HFFc6 (cell line): ENCODE data around the gene USP14. TPM values are rescaled to one million over a fixed set of nuclear protein-coding genes. Genes with fewer than 3 reads are reported as not detected.

Source experiments
- DNase-seq: peaks from one replicate; pipeline ENCODE4 v3.0.0-alpha.2; 2018
- H3K27ac Mint-ChIP-seq: 2 replicates; pipeline ENCODE4 v1.8.0; 2020; ENCODE audit warnings: mild to moderate bottlenecking, mixed read lengths
- H3K27me3 Mint-ChIP-seq: 2 replicates; pipeline ENCODE4 v1.8.0; 2021; ENCODE audit warnings: mild to moderate bottlenecking, moderate library complexity, mixed read lengths; ENCODE audit not compliant: insufficient read depth
- H3K36me3 Mint-ChIP-seq: 2 replicates; pipeline ENCODE4 v1.8.0; 2021; ENCODE audit warnings: low read depth, mixed read lengths
- H3K4me1 Mint-ChIP-seq: 2 replicates; pipeline ENCODE4 v1.8.0; 2020; ENCODE audit warnings: low read depth, mixed read lengths
- H3K4me3 Mint-ChIP-seq: 2 replicates; pipeline ENCODE4 v1.8.0; 2020; ENCODE audit warnings: mild to moderate bottlenecking, moderate library complexity, mixed read lengths
- H3K9me3 Mint-ChIP-seq: 2 replicates; pipeline ENCODE4 v1.8.0; 2020; ENCODE audit warnings: mild to moderate bottlenecking, mixed read lengths
- CTCF ChIP-seq: fragments of 200-600 bp; sonication (generic); IDR thresholded peaks from 2 replicates; pipeline ENCODE4 v1.5.0; 2021; ENCODE audit warnings: antibody characterized with exemption, mild to moderate bottlenecking
- total RNA-seq, 6 experiments: library from RNA; stranded (reverse); fragmentation: NEBNext Ultra II Directional; extraction: Animal tissue kit (Norgen Biotek cat#: 25700); gene quantifications; 2 replicates in 1 of 6; 3 replicates in 5 of 6; pipeline ENCODE4 v1.2.3, GENCODE V29; 2021

USP14 gene
- total RNA-seq, 6 experiments from 2014 or later: 92.0 to 114 (median 101) TPM

GRCh38 chr18:210075-210474 is 51.7 kb downstream of the USP14 start:
- no peak for DNase-seq
- H3K27ac Mint-ChIP-seq: no peak overlapping the region
- TF ChIP-seq CTCF: no peak
- H3K4me1 Mint-ChIP-seq: peaks cover 9% of the 10 kb centered on the region; the same call in 1 of the 2 replicates
- H3K4me3 Mint-ChIP-seq: no peak overlapping the region
- H3K36me3 Mint-ChIP-seq: peaks cover 55% of the 10 kb centered on the region
- no peaks in the 10 kb centered on the region for H3K27me3 Mint-ChIP-seq
- no peaks in the 10 kb centered on the region for H3K9me3 Mint-ChIP-seq

GRCh38 chr18:210733-211132 is 52.4 kb downstream of the USP14 start:
- H3K36me3 Mint-ChIP-seq: peaks cover 49% of the 10 kb centered on the region
- H3K4me3 Mint-ChIP-seq: no peak overlapping the region
- DNase-seq: no peak
- no peak for TF ChIP-seq CTCF
- H3K27me3 Mint-ChIP-seq: no peaks in the 10 kb centered on the region
- H3K4me1 Mint-ChIP-seq: peaks cover 3% of the 10 kb centered on the region; the same call in 1 of the 2 replicates
- no peaks in the 10 kb centered on the region for H3K9me3 Mint-ChIP-seq
- no peak overlapping the region; the same call in 1 of the 2 replicates for H3K27ac Mint-ChIP-seq

- TF ChIP-seq CTCF: no peak
- Mint-ChIP-seq H3K36me3 (peaks cover 44% of the 10 kb centered on the region), H3K9me3 (no peaks in the 10 kb centered on the region), H3K4me3 (no peak overlapping the region), H3K4me1 (no peaks in the 10 kb centered on the region), H3K27me3 (no peaks in the 10 kb centered on the region), H3K27ac (no peak overlapping the region)
- DNase-seq: no peak
Measured at GRCh38 chr18:211582-211981, 53.2 kb downstream of the USP14 start.

GRCh38 chr18:212780-213179 is 54.4 kb downstream of the USP14 start:
- peak; percentile 66 for TF ChIP-seq CTCF
- no peaks in the 10 kb centered on the region for H3K9me3 Mint-ChIP-seq
- H3K27me3 Mint-ChIP-seq: no peaks in the 10 kb centered on the region
- peak overlapping the region; percentile 37; the same call in 1 of the 2 replicates for H3K27ac Mint-ChIP-seq
- no peak for DNase-seq
- no peak overlapping the region for H3K4me3 Mint-ChIP-seq
- peaks cover 47% of the 10 kb centered on the region for H3K36me3 Mint-ChIP-seq
- no peaks in the 10 kb centered on the region for H3K4me1 Mint-ChIP-seq

GRCh38 chr18:213505-213904 is 55.1 kb downstream of the USP14 start:
- no peaks in the 10 kb centered on the region for H3K4me1 Mint-ChIP-seq
- no peaks in the 10 kb centered on the region for H3K27me3 Mint-ChIP-seq
- no peak overlapping the region for H3K4me3 Mint-ChIP-seq
- H3K9me3 Mint-ChIP-seq: no peaks in the 10 kb centered on the region
- peaks cover 48% of the 10 kb centered on the region for H3K36me3 Mint-ChIP-seq
- DNase-seq: no peak
- TF ChIP-seq CTCF: no peak
- H3K27ac Mint-ChIP-seq: no peak overlapping the region

- no peak for DNase-seq
- H3K36me3 Mint-ChIP-seq: peaks cover 49% of the 10 kb centered on the region
- no peak overlapping the region for H3K4me3 Mint-ChIP-seq
- no peaks in the 10 kb centered on the region for H3K9me3 Mint-ChIP-seq
- TF ChIP-seq CTCF: no peak
- H3K27me3 Mint-ChIP-seq: no peaks in the 10 kb centered on the region
- no peak overlapping the region for H3K27ac Mint-ChIP-seq
- no peaks in the 10 kb centered on the region for H3K4me1 Mint-ChIP-seq
Measured at GRCh38 chr18:213966-214365, 55.6 kb downstream of the USP14 start.
